Embryonic facial prominence (tissue), 1 donor: Measurements from ENCODE around the gene CPAMD8.
"Not testable (repeated sequence)": the region's sequence is repeated elsewhere in the genome, so short reads cannot be mapped to it uniquely, and the experiment has no call there.

ENCODE experiments used
- DNase-seq: peaks from one replicate; pipeline ENCODE4 v3.0.0-alpha.2; 2016; ENCODE audit errors: extremely low spot score

The CPAMD8 gene

DNA sequence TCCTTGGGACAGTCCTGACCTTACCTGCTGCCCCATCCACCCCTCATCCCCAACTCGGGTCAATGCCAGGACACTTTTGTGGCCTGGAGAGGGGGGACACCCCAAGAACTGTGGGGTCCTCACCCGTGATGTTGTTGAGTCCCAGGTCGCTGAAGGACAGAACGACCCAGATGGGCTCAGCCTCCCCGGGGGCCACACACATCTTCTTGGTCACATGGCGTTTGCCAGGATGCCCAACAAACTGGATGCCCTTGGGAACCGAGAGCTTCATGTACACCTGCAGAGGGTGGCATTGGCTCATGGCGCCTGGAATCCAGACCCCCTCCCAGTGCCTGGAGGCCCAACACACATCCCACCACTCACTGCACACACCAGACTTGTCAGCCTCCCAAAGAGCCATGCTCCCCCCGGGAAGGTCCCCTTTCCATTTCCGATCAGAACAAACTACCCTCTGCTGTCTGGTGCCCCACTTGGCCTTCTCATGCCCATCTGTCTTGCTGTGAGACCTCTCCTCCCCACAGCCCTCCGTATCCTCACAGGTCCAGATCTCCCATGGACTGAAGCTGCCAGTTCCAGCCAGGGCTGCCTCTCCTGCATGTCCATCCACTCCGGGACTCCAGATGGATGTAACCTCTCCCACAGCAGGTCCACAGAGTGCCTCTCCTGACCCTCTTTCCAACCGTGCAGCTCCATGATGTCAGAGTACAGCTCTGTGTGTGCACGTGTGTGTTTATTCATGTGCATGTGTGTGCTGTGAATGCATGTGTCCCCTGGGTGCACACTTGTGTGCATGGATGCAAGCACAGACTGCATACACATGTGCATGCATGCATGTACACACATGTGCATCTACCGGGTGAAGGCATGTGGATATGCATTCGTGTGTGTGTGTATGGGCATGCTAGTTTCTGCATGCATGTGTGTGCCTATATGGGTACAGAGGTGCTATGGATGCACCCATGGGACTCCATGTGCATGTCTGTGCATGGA, 79.4 kb downstream of the CPAMD8 start:
- DNase-seq, result no peak

DNA sequence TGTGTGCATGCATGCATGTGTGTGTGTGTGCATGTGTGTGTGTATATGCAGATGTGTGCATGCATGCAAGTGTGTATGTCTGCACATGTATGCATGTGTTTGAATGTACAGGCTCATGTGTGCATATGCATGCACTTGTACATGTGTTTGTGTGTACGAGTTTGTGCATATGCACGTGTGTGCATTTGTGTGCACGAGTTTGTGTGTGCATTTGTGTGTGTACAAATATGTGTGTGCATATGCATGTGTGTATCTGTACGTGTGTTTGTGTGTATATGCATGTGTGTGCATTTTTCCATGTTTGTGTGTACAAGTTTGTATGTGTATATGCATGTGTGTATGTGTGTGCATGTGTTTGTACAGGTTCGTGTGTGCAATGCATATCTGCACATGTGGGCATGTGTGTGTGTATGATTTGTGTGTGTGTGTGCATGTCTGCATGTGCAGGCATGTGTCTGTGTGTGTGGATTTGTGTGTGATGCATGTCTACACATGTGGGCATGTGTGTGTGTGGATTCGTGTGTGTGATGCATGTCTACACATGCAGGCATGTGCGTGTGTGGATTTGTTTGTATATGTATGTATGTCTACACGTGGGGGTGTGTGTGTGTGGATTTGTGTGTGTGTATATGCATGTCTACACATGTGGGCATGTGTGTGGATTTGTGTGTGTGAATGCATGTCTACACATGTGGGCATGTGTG, 80.7 kb downstream of the CPAMD8 start:
- no peak for DNase-seq

DNA sequence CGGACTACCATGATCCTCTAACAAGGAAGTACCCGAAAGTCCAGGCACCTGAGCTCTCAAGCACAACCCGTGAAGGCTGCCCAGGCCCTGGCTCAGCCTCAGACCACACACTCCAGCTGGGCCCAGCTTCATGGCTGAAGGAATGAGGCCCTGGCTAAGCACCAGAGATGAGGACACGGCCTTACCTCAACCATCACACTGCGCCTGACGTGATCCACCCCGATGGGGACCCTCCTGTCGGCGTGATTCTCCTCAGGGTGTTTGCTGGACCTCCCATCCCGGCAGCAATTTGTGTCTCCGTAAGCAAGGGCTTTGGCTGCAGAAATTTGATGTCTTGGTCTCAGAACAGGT, 81.3 kb downstream of the CPAMD8 start:
- no peak for DNase-seq

DNA sequence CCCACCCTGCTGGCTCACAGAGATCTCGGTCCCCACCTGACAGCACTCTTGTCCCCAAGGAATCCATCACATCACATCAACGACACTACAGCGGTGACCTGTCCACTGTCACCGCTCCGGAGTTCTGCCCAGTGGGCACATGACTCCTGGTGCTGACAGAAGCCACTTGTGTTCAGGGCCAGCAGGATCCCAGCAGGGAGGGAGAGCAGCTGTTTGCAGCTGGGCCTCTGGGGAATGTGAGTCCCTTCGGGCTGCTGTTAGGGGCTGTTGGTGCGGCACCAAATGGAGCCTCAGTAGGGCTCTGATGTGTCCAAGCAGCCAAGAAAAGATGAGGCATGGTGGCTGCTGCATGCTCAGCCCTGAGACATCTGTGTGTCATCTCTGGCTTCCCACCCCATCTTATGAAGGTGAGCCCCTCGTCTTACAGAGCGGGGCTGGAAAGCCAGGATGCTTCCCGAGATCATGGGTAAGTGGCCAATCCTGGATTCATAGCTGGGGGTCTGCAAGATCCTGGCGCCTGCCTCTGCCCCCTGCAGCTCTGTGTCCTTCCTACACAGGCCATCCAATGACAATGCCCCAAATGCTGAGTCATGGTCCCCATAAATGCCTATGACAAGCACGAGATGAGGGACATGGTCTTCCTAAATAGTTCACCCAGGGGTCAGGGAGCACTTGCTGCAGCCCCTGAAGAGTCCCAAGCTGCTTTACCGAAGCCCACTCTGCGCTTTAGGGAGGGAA, 81.8 kb downstream of the CPAMD8 start:
- DNase-seq, result no peak

DNA sequence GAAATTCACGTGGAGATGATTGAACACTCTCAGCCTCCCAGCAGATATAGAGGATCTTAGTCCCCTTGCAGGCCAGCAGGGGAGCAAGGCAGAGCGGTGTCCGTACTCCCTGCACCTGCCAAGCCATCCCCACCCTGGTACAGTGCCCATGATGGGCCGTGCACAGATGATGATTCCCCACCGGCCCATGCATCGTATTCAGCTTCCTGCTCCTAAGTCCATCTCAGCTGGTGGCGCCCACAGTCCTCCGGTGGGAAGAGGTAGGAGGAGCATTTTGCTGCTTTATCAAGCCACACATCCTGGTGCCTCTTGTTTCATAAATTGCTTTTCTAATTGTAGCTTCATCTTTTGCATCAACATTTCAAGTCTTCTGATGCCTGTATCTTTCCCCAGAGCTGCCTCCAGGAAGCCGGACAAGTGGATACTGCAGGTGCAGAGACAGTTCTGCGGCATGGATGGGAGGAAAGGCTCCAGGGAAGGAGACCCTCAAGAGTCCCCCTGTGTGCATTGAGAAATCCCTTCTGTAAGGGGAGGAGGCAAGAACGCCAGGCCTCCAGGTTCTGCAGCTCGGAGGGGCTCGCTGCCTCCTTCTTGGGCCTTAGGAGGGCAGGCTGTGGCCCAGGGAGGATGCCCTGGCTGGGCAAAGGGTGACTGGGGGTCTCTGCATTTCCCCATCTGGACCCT, 82.5 kb downstream of the CPAMD8 start:
- no peak for DNase-seq

DNA sequence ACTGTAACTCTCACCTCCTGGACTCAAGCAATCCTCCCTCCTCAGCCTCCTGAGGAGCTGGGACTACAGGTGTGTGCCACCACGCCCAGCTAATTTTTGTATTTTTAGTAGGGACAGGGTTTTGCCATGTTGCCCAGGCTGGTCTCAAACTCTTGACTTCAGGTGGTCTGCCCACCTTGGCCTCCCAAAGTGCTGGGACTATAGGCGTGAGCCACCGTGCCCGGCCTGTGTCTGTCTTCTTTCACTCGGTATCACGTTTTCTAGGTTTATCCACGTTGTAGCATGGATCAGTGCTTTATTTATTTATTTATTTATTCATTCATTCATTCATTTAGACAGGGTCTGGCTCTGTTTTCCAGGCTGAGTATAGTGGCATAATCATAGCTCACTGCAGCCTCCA, 83.5 kb downstream of the CPAMD8 start:
- not testable (repeated sequence) for DNase-seq

DNA sequence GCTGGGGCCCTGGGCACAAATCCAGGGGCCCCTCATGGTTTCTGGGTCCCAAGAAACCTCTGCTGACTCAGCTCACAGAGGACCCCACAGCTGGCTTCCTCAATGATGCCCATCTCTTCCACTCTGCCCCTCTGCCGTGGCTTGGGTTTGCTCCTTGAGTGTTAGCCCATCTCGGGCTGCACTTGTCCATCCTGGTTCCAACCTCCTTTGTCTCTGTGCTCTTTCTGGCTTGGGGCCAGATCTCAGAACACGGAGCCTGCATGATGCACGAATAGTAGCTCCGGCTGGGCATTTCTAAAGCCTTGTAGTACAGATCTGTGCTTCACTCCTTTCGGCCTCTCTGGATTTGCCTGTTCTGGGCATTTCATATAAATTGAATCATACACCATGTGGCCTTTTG, 84.0 kb downstream of the CPAMD8 start:
- no peak for DNase-seq

DNA sequence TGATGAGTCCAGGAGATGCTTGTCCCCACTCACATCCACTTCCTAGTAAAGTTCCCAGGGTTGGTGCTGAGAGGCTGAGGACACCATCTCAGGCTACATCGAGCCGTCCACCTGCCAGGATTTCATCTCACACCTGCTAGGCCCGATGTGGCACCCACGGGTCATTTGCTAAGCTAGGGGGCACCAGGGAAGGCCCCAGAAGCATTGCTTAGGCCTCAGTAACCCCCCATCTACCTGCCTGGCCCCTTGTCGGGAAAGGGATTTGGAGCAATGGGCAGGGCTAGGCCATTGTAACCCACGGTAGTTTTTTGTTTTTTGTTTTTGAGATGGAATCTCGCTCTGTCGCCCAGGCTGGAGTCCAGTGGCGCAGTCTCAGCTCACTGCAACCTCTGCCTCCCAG, 86.0 kb downstream of the CPAMD8 start:
- no peak for DNase-seq

DNA sequence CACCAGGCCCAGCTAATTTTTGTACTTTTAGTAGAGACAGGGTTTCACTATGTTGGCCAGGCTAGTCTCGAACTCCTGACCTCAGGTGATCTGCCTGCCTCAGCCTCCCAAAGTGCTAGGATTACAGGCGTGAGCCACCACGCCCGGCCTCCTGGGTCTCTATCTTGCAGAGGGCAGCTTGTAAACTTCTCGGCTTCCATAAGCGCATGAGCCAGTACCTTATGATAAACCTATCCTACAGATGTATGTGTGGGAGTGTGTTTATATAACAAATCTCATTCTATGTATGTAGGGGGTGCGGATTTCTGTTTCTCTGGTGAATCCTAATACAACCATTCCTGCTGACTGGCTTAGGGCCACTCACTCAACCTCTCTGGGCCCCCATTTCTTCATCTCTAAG, 86.5 kb downstream of the CPAMD8 start:
- DNase-seq, result not testable (repeated sequence)

DNA sequence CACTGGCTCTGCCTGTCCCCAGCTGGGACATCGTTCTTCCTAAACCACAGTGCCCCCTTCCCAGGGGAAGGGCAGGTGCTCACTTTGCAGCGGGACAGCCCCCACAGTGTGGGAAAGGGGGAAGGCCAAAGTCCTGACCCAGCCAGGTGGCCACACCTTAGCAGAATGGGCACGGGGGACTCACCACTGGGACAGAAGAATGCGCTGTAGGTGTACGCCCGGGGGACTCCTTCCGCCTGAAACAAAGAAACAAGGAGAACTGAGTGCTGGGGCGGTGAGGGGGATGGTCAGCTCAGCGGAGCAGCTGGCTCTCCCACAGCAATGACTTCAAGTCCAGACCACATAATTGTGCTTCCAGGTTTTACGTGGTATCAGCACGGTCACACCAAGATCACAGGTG, 88.4 kb downstream of the CPAMD8 start:
- no peak for DNase-seq

DNA sequence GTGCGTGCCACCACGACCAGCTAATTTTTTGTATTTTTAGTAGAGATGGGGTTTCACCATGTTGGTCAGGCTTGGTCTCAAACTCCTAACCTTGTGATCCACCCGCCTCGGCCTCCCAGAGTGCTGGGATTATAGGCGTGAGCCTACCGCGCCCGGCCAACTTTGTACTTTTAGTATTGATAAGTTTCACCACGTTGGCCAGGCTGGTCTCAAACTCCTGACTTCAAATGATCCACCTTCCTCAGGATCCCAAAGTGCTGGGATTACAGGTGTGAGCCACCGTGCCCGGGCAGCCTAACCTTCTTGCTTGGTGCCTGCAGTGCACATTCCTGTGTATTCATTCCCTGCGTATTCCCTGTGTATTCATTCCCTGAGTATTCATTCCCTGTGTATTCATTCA, 88.8 kb downstream of the CPAMD8 start:
- DNase-seq, result not testable (repeated sequence)

DNA sequence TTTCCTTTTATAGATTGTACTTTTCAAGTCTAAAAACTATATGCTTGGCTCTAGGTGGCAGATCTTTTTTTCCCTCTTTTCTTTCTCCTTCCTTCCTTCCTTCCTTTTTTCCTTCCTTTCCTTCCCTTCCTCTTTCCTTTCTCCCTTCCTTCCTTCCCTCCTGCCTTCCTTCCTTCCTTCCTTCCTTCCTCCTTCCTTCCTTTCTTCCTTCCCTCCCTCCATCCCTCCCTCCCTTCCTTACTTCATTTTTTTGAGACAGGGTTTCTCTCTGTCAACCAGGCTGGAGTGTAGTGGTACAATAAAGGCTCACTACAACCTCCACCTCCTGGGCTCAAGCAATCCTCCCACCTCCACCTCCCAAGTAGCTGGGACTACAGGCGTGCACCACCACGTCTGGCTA, 89.7 kb downstream of the CPAMD8 start:
- DNase-seq, result no peak

DNA sequence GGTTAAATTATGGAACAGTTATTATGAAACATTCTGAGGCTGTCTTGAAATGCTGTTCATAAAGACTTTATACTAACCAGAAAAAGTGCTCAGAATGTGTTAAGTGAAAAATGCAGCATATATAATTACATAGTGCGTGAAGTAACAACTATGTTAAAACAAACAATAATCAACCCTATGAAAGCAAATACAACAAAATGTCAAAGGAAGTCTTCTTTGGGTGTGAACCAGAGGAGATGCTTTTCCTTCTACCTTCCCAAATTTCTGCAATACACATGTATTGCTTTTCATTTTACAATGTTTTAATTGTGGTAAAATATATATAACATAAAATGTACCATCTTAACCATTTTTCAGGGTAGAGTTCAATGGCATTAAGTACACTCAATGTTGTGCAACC, 92.1 kb downstream of the CPAMD8 start:
- no peak for DNase-seq

DNA sequence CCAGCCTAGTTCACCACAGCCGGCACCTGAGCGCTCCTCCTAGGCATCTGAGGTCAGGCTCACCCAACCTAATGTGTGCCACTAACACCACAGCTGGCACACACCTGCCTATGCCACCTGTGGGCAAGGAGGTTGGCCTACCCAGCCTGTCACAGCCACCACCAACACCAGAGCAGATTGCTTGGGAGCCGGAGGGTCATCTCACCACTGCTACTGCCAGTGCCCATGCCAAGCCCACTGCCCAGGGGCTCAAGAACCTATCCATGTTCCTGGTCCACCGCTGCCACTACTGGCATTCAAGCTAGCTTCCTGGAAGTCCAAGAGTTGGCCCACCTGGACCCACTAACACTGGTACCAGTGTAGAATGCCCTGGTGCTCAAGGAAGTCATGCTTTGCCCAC, 95.3 kb downstream of the CPAMD8 start:
- no peak for DNase-seq

DNA sequence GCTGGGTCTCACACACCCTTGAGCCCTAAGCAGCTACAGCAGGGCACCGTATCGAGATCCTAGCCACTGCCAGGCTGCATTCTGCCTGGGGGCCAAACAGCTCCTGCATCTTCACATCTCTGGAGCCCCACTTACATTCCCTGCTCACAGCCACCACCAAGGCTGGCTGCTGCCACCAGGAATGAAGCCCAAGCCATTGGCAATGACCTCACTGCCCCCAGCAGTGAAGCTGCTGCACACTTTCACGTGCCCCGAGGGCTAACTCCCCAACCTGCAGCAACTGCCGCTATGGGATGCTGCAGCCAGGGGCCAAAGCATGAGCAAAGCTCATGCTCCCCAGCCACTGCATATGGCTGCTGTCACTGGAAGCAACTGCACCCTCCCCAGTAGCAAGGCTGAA, 95.9 kb downstream of the CPAMD8 start:
- DNase-seq, result no peak

DNA sequence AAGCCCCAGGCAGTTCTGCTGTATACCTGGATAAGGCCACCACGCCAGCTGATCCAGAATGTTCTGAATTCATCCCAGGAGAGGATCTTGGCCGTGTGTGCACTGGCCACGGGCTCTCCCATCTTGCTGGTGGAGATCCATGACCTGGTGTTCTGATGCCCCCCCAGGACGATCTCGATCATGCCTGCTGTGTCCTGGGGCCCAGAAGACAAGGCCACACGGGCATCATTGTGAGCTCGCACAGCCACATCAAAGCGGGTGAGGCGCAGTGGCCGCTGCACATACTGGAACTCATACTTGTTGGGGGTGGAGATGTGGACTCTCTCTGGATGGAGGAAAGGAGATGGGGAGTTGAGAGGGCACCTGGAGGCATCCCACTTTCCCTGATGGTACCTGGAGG, 97.7 kb downstream of the CPAMD8 start:
- no peak for DNase-seq

DNA sequence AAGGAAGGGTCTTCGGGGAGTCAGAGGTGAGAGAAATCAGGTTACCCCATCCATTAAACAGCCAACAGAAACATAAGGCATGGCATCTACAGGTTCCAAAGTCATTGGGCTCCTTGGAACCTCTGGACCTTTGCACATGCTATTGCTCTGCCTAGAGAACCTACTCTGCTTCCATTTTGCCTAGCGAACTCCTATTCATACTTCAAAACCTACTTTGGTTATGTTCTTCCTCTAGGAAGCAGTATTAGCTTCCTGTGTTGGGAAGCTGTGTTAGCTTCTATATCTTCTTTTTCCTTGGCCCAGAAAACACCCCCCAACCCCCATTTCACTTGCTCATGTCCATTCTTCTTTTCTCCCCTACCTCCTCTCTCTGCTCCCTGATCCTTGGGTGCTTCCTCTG, 98.3 kb downstream of the CPAMD8 start:
- DNase-seq, result no peak

DNA sequence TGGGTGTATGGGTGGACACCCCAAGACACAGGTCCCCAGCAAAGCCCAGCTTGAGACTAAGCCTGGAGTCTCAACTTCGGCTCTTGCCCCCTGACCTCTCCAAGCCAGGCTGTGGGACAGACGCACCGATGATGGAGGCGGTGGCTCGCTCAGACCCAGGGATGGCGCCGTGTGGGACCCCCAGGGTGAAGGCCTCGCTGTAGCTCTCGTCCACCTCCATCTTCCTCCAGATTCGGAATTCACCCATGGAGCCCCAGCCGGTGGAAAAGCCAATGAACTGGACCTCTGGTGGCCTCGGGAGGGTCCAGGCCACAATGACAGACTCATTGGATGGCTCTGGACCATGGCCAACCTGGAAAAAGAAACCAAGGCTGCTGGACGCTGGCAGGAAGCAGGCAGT, 98.7 kb downstream of the CPAMD8 start:
- DNase-seq, result no peak

DNA sequence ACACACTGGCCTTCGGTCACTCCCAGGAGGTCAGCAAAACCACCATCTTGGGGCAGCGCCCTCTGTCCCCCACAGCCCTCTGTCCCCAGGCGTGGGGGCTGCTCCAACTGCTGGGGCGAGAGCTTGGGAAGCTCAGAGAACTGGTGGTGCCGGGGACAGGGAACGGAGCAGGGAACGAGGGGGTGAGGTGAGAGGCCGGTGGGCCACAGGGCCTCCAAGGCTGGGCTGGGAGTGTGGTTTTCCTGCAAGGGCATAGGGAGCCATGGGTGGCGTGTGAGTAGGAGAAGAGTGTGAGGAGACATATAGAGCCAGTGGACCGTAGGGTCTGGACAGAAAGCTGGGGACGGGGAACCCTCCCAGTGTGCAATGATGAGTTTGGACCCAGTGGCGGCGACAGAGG, 103.7 kb downstream of the CPAMD8 start:
- no peak for DNase-seq

DNA sequence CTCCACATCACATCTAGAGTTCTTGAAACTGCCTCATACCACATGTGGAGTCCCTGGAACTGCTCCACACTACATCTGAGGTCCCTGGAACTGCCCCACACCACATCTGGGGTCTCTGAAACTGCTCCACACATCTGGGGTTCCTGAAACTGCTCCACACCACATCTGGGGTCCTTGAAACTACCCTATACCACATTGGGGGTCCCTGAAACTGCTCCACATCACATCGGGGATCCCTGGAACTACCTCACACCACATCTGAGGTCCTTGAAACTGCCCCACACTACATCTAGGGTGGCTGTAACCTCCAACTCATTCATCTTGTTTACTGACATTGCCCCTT, 104.0 kb downstream of the CPAMD8 start:
- no peak for DNase-seq

DNA sequence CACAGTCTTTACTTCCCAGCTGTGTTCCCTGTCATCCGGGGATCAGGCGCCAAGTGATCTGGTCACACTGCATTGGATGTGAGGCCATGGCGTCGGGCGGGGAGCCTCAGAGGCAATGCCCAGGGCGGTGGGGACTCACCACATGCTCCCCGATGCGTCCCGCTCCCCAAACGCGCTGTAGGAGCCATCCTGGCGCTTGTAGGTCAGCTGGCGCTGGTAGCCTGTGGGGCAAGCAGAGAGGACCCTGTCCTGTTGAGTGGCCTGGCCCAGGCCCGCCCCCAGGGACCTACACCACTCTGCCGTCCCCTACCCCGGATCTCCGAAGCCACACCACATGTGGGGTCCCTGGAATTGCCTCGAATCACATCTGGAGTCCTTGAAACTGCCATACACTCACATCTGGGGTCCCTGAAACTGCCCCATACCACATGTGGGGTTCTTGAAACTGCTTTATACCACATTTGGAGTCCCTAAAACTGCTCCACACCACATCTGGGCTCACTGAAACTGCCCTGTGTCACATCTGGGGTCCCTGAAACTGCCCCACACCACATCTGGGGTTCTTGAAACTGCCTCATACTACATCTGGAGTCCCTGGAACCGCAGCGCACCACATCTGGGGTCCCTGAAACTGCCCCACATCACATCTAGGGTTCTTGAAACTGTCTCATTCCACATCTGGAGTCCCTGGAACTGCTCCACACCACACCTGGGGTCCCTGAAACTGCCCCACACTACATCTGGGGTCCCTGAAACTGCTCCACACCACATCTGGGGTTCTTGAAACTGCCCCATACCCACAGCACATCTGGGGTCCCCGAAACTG, 104.6 kb downstream of the CPAMD8 start:
- no peak for DNase-seq
